ENCODE data around the gene HSPA9. TPM values are rescaled to one million over a fixed set of nuclear protein-coding genes. Genes with fewer than 3 reads are reported as not detected.

Gene HSPA9
- total RNA-seq, 2 donors from 2014 or later = 79.8 to 98.3 TPM

DNA sequence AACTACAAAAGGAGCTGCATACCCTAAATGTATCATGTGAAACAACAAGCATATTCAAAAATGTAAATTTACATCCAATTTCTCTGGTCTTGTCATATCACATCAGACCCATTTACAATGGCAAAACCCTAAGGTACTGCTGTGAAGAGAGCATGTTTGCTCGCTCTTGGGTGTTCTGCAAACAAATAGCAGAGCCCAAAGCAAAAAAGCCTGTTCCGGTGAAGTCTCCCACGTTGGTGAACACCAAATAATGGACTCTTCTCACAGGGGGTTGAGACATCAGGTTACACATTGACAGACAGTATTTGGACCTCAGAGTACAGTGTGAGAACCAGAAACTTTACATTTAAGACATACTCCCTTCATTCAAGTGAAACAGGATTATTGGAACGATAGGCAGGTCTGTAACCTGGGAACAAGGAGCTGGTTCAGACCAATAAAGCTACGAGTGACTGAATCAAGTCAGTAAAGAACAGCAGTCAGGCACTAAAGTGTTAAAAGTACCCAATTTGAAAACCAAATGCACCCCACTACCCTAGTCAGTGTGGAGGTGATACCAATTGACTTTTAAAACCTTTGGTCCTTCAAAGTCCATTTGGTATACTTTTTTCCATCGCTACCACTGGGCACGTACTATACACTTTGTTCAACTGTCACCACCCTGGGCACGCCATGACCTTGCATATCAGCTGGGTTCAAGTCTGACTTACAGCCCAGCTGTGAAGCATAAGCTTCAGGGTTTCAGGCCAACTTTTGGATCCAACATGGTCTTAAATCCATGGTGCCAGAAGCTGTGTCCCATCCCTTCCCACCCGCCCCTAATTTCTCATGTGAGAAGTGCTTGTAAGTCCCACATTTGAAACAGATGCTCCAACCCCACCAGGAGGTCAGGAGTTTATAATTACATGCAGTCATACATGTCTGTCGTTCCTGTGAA, 68.6 kb downstream of the HSPA9 start:
- Histone ChIP-seq H3K4me3 (no peak overlapping the region), H3K27ac (no peak overlapping the region), H3K36me3 (replicated peaks in 1 of 2; ENCODE audit: insufficient read depth in 1 of 2, low read depth in 2 of 2) (peaks cover 0 to 16% of the 10 kb centered on the region in 2 donors), H3K9me3 (no peaks in the 10 kb centered on the region), H3K4me1 (peaks cover 17% of the 10 kb centered on the region), H3K27me3 (no peaks in the 10 kb centered on the region)
- no peak for DNase-seq
- no peak for ATAC-seq
- intact Hi-C loops (cut with DNase I) = no loop called here
- 78 to 82% methylated on average over 10 of the region's 10 CpGs for WGBS, 2 donors
- TF ChIP-seq POLR2A (IDR thresholded peaks at IDR 0.05) = no peak
- TF ChIP-seq, protein P1, sequence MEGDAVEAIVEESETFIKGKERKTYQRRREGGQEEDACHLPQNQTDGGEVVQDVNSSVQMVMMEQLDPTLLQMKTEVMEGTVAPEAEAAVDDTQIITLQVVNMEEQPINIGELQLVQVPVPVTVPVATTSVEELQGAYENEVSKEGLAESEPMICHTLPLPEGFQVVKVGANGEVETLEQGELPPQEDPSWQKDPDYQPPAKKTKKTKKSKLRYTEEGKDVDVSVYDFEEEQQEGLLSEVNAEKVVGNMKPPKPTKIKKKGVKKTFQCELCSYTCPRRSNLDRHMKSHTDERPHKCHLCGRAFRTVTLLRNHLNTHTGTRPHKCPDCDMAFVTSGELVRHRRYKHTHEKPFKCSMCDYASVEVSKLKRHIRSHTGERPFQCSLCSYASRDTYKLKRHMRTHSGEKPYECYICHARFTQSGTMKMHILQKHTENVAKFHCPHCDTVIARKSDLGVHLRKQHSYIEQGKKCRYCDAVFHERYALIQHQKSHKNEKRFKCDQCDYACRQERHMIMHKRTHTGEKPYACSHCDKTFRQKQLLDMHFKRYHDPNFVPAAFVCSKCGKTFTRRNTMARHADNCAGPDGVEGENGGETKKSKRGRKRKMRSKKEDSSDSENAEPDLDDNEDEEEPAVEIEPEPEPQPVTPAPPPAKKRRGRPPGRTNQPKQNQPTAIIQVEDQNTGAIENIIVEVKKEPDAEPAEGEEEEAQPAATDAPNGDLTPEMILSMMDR (IDR thresholded peaks at IDR 0.05) = no peak

DNA sequence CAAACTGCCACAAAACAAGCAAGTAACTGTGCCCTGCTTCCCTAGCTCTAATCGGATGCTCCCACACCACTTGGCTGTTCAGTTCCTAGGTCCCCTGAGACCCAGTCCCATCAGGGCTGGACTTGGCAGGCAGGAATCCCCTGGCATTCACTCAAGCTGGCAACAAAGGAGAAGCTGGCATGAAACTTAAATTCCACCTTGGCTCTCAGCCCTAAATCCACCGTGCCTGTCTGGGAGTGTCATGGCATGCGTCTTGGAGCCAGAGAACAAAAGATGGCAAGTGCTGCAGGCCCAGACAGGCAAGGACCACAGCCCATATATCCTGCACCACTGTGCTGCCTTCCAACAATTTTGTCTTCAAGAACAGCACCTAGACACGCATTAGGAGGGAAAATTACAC, 70.4 kb downstream of the HSPA9 start:
- peaks cover 0 to 10% of the 10 kb centered on the region in 2 donors for H3K36me3 ChIP-seq (replicated peaks in 1 of 2; ENCODE audit: insufficient read depth in 1 of 2, low read depth in 2 of 2)
- peaks cover 17% of the 10 kb centered on the region for H3K4me1 ChIP-seq
- peak overlapping the region in 2 of 4 donors; percentile 17 to 18 for H3K27ac ChIP-seq
- no peaks in the 10 kb centered on the region for H3K9me3 ChIP-seq
- 26 to 30% methylated on average over 2 to 4 of the region's 4 CpGs for WGBS, 2 donors
- no peak for TF ChIP-seq POLR2A (IDR thresholded peaks at IDR 0.05)
- TF ChIP-seq, protein P1 (IDR thresholded peaks at IDR 0.05) = no peak
- intact Hi-C loops (cut with DNase I) = loop anchor here (5.0 kb wide), 1 partner anchor 47 kb away; no protein-coding TSS in a partner anchor
- ATAC-seq (peak; percentile 58), DNase-seq (peak; percentile 47 to 72 (median 52))
- no peak overlapping the region for H3K4me3 ChIP-seq
- H3K27me3 ChIP-seq = no peaks in the 10 kb centered on the region

Small RNA genes within 50 kb of the gene (small RNA-seq; reads per million reads assigned to genes)
- gene RF00154 = 57.2 reads per million, percentile 96 among the genes with 10 or more reads in this experiment
- gene RF01210 = not detected
- 544 reads per million, percentile 98 among the genes with 10 or more reads in this experiment for gene SNORD63

Other genes with a start within 250 kb of the HSPA9 start
- not detected for gene CDC25C, start 243.6 kb downstream of the HSPA9 start, total RNA-seq
- 10 to 100 TPM; 12.5 to 33.7 TPM for gene FAM53C, start 237.1 kb downstream of the HSPA9 start, total RNA-seq
- 10 to 100 TPM; 29.7 to 42.3 TPM for gene KDM3B, start 222.7 kb downstream of the HSPA9 start, total RNA-seq
- 10 to 100 TPM in 1 of 2 donors, 1 to 10 TPM in 1; 1.8 to 11.2 TPM for gene REEP2, start 136.3 kb downstream of the HSPA9 start, total RNA-seq
- 100 to 1,000 TPM in 1 of 2 donors, 10 to 100 TPM in 1; 51.1 to 139 TPM for gene EGR1, start 109.9 kb downstream of the HSPA9 start, total RNA-seq
- 10 to 100 TPM; 24.9 to 36.6 TPM for gene ETF1, start 32.2 kb downstream of the HSPA9 start, total RNA-seq
- 100 to 1,000 TPM; 107 to 140 TPM for gene CTNNA1, start 178.0 kb upstream of the HSPA9 start, total RNA-seq